HT1080 (cell line): Measurements from ENCODE around the gene KCTD21. TPM values are rescaled to one million over a fixed set of nuclear protein-coding genes. Genes with fewer than 3 reads are reported as not detected.

Experiments used
- DNase-seq: peaks from one replicate; pipeline ENCODE4 v3.0.0-alpha.2; 2015; ENCODE audit warnings: low read depth
- total RNA-seq: library from RNA; depleted of rRNA; stranded (reverse); fragments of >200 nt; shearing (Covaris generic); gene quantifications from 2 replicates; pipeline ENCODE4 v1.2.3, GENCODE V29; 2014

Gene KCTD21
- total RNA-seq, 1 experiment from 2014 or later, result 7.5 TPM

- peak; percentile 32 for DNase-seq
These were observed 14.3 kb upstream of the KCTD21 start for GRCh38 chr11:78202733-78203167.

GRCh38 chr11:78201096-78201818 is 12.8 kb upstream of the KCTD21 start:
- DNase-seq, result no peak

GRCh38 chr11:78200553-78200952 is 12.1 kb upstream of the KCTD21 start:
- no peak for DNase-seq

GRCh38 chr11:78200061-78200460 is 11.6 kb upstream of the KCTD21 start:
- no peak for DNase-seq

GRCh38 chr11:78199653-78200015 is 11.2 kb upstream of the KCTD21 start:
- DNase-seq, result no peak

- no peak for DNase-seq
These were observed 10.7 kb upstream of the KCTD21 start for GRCh38 chr11:78199015-78199652.

GRCh38 chr11:78197816-78198215 is 9.4 kb upstream of the KCTD21 start:
- no peak for DNase-seq

- no peak for DNase-seq
These were observed 8.2 kb upstream of the KCTD21 start for GRCh38 chr11:78196661-78197091.

- no peak for DNase-seq
These were observed 7.6 kb upstream of the KCTD21 start for GRCh38 chr11:78195917-78196560.

- no peak for DNase-seq
These were observed 6.1 kb upstream of the KCTD21 start for GRCh38 chr11:78194490-78194889.

- DNase-seq, result no peak
These were observed 5.4 kb upstream of the KCTD21 start for GRCh38 chr11:78193806-78194205.

GRCh38 chr11:78192911-78193351 is 4.5 kb upstream of the KCTD21 start:
- no peak for DNase-seq

GRCh38 chr11:78192223-78192719 is 3.8 kb upstream of the KCTD21 start:
- DNase-seq, result no peak

- no peak for DNase-seq
These were observed 2.6 kb upstream of the KCTD21 start for GRCh38 chr11:78190871-78191538.

- DNase-seq, result no peak
These were observed 1.9 kb upstream of the KCTD21 start for GRCh38 chr11:78190374-78190773.

- no peak for DNase-seq
These were observed 1.4 kb upstream of the KCTD21 start for GRCh38 chr11:78189851-78190250.

- DNase-seq, result no peak
These were observed 823 bp upstream of the KCTD21 start for GRCh38 chr11:78189174-78189724.

GRCh38 chr11:78187366-78188285 is 800 bp downstream of the KCTD21 start:
- no peak for DNase-seq

- DNase-seq, result no peak
These were observed 7.2 kb downstream of the KCTD21 start for GRCh38 chr11:78181185-78181584.

- no peak for DNase-seq
These were observed 7.7 kb downstream of the KCTD21 start for GRCh38 chr11:78180751-78181150.
